ENCODE measurements around the gene PTPRN2.

The PTPRN2 gene

DNA sequence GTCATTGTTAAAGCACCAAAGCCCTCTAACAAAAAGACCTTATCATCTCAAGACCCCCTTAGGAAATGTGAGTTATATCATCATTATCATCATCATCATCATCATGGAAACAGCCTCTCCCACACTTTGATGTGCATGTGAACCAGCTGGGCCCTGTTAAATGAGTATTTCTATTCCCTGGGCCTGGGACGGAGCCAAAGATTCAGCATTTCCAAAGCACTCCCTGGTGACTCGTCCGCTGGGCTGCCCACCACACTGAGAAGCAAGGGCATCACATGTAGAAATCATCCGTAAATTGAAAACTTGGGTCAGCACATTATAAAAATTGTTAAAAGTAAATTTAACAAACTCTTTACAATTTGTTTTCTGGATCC is 88.6 kb downstream of the PTPRN2 start:
- H3K36me3 Mint-ChIP-seq: no peaks in the 10 kb centered on the region
- H3K27ac Mint-ChIP-seq: no peak overlapping the region
- no peaks in the 10 kb centered on the region for H3K9me3 Mint-ChIP-seq
- H3K4me3 Mint-ChIP-seq: no peak overlapping the region
- DNase-seq: no peak
- no peaks in the 10 kb centered on the region for H3K4me1 Mint-ChIP-seq
- CTCF ChIA-PET: no interaction called here
- no peaks in the 10 kb centered on the region for H3K27me3 Mint-ChIP-seq

DNA sequence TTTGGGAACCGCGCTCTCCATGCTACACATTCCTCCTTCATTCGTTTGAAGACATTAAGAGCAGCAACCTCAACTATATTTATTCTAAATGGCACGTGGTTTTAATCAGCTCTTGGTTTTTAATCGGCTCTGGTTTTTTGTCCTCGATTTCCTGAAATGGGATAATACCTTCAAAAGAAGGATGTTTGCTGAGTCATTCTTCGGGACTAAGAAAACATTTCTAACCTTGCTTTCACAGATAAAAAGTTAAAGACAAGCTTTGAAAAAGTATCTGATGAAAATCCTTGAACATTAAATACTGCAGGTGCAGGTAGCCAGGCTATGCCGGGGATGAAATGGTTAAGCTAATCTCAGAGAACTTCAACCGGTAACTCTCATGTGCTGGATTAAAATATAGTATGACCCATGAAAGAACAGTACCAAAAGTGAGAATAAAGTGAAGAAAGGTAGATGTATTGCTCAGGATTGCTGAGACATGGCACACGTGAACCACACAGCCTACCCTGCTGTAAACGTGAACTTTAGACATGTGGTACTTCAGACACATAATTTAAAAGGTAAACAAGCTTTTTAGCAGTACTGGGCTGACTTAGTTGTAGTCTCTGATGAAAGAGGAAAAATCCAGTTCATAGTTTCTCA is 89.1 kb downstream of the PTPRN2 start:
- Mint-ChIP-seq H3K9me3 (no peaks in the 10 kb centered on the region), H3K27me3 (no peaks in the 10 kb centered on the region), H3K4me1 (no peaks in the 10 kb centered on the region), H3K27ac (no peak overlapping the region), H3K36me3 (no peaks in the 10 kb centered on the region), H3K4me3 (no peak overlapping the region)
- CTCF ChIA-PET: no interaction called here
- no peak for DNase-seq

DNA sequence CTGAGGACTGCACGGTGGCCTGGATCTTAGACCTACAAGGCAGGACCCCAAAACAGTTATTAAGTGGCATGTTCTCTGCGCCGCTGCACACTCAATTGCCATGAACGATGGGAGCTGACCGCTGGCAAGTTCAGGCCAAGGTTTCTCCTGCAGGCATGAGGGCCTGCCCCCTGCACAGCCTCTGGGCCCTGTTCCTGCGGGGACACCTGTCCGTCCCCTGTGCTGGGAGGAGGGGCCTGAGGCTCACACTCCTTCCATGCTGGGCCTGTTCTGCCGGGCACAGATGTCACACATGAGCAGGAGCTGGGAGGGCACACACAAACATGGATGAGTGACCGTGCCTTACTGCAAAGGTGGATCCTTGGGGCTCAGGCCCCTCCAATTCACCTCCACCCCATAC is 90.0 kb downstream of the PTPRN2 start:
- Mint-ChIP-seq H3K4me1 (no peaks in the 10 kb centered on the region), H3K9me3 (no peaks in the 10 kb centered on the region), H3K27me3 (no peaks in the 10 kb centered on the region), H3K27ac (no peak overlapping the region), H3K36me3 (no peaks in the 10 kb centered on the region), H3K4me3 (no peak overlapping the region)
- DNase-seq: no peak
- CTCF ChIA-PET: no interaction called here

DNA sequence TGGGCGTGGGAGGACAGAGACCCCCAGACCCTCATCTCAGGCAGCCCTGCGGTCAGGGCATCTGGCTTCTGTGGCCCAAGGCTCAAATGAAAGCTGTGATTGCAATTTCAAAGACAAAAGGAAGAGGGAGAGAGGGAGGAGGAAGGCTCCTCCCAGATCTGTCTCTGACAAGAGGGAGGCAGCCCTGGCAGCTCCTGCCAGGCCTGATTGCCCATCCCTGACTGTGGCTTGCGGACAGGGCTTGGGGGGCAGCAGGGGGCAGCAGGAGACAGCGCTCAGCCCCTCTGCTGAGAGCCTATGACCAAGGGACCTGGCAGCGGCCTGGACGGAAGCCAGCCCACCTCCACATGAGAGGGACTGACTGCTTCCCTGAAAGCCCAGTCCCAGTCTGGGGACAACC is 91.8 kb downstream of the PTPRN2 start:
- Mint-ChIP-seq H3K4me1 (no peaks in the 10 kb centered on the region), H3K27me3 (no peaks in the 10 kb centered on the region), H3K9me3 (no peaks in the 10 kb centered on the region), H3K4me3 (no peak overlapping the region), H3K36me3 (no peaks in the 10 kb centered on the region), H3K27ac (no peak overlapping the region)
- CTCF ChIA-PET: no interaction called here
- DNase-seq: no peak

DNA sequence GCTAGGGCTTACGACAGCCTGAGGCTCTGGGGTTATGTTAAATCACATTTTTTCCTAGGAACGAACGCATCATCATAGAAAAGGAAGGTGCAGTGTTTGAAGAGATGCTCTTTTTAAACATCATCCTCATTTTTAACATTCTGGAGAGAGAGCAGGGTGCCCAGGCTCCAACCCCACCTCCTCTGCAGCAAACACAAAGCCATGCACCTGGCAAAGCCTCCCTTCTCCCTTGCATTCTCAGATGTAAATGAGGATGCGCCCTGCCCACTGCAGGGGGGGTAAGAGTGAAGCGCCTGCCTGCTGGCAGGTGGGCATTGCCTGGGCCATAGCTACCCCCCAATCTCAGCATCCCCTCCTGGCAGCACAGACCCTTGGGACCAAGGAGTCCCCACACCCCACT is 92.4 kb downstream of the PTPRN2 start:
- CTCF ChIA-PET: no interaction called here
- Mint-ChIP-seq H3K4me1 (no peaks in the 10 kb centered on the region), H3K27me3 (no peaks in the 10 kb centered on the region), H3K36me3 (no peaks in the 10 kb centered on the region), H3K27ac (no peak overlapping the region), H3K4me3 (no peak overlapping the region), H3K9me3 (no peaks in the 10 kb centered on the region)
- no peak for DNase-seq

DNA sequence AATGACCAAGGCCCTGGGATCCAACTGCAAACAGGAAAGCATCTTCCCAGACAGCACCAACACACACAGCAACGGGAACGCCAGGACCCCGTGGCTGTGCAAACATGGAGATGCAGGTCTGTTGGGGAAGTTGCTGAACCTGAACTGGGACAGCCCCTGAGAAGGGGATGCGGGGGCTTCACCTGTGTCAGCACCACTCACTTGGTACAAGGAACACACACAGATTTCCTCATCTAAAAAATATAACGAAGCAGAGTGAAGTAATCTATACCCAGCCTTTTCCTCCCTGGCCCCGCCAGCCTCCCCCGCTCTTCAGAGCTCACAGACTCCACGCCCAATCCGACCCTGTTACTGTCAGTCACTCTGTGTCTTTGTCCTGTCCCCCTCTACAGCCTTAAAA is 93.0 kb downstream of the PTPRN2 start:
- no peak for DNase-seq
- CTCF ChIA-PET: interaction anchor here (1.3 kb wide), 1 partner anchor 482 kb away, joined by 5 read pairs; no protein-coding TSS in a partner anchor
- H3K9me3 Mint-ChIP-seq: no peaks in the 10 kb centered on the region
- no peaks in the 10 kb centered on the region for H3K27me3 Mint-ChIP-seq
- no peak overlapping the region for H3K27ac Mint-ChIP-seq
- H3K4me1 Mint-ChIP-seq: no peaks in the 10 kb centered on the region
- H3K36me3 Mint-ChIP-seq: no peaks in the 10 kb centered on the region
- no peak overlapping the region for H3K4me3 Mint-ChIP-seq

DNA sequence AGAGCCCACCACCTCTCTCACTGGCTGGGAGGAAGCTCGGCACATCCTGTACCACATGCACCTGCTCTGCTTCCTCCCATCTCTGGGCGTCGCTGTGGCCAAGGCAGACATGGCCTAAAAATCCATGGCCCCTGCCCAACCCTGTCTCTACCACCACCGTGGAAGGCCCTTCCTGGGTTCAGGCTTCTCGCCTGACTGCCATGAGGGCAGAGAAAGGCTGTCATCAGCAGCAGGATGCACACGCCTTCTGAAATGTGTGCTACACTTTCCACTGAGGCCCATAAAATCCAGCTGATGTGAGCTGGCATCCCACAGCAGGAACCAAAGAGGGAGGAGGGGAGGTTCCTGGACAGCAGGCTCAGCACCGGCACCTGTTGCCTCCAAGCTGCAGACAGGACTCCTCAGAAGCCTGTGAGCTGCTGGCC is 93.4 kb downstream of the PTPRN2 start:
- H3K4me1 Mint-ChIP-seq: no peaks in the 10 kb centered on the region
- H3K4me3 Mint-ChIP-seq: no peak overlapping the region
- no peaks in the 10 kb centered on the region for H3K27me3 Mint-ChIP-seq
- no peak overlapping the region for H3K27ac Mint-ChIP-seq
- CTCF ChIA-PET: interaction anchor here (1.3 kb wide), 1 partner anchor 483 kb away, joined by 5 read pairs; no protein-coding TSS in a partner anchor
- no peaks in the 10 kb centered on the region for H3K36me3 Mint-ChIP-seq
- DNase-seq: no peak
- no peaks in the 10 kb centered on the region for H3K9me3 Mint-ChIP-seq

DNA sequence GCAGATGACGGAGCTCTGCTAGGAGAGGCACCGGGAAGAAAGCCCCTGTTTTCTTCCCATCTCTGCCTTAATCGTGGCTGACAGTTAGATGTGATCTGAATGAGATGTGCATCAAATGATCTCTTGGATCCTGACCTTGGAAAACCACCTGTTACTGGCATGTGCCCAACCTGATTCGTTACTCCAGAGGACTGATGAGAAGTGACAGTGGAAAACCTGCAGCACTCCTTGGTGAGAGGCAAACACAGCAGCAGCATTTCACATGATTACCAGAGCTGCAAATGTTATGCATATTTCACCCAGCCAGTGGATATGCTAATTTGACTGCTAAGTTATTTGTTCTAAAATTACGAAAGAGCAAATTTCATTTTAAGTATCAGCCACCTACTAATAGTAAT is 95.3 kb downstream of the PTPRN2 start:
- Mint-ChIP-seq H3K9me3 (no peaks in the 10 kb centered on the region), H3K4me1 (no peaks in the 10 kb centered on the region), H3K27me3 (no peaks in the 10 kb centered on the region), H3K36me3 (no peaks in the 10 kb centered on the region), H3K27ac (no peak overlapping the region), H3K4me3 (no peak overlapping the region)
- CTCF ChIA-PET: no interaction called here
- no peak for DNase-seq

DNA sequence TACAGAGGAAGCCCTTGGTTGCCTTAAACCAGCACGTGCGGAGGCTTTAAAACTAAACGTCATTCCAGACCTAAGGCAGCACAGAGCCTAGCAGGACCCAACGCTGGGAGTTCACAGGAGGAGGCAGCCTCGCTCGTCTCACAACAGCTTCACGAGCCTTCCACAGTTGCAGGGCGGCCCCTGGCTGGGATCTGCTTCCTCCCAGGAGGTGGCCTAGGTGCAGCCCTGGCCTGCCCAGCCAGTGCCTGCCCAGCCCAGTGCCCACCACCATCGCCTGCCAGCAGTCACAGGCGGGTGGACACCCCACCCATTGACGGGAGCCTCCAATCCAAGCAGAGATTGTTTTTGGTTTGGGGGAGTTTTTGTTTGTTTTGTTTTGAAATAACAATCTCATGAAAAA is 96.5 kb downstream of the PTPRN2 start:
- Mint-ChIP-seq H3K4me3 (no peak overlapping the region), H3K9me3 (no peaks in the 10 kb centered on the region), H3K4me1 (no peaks in the 10 kb centered on the region), H3K36me3 (no peaks in the 10 kb centered on the region), H3K27me3 (no peaks in the 10 kb centered on the region), H3K27ac (no peak overlapping the region)
- CTCF ChIA-PET: no interaction called here
- no peak for DNase-seq

DNA sequence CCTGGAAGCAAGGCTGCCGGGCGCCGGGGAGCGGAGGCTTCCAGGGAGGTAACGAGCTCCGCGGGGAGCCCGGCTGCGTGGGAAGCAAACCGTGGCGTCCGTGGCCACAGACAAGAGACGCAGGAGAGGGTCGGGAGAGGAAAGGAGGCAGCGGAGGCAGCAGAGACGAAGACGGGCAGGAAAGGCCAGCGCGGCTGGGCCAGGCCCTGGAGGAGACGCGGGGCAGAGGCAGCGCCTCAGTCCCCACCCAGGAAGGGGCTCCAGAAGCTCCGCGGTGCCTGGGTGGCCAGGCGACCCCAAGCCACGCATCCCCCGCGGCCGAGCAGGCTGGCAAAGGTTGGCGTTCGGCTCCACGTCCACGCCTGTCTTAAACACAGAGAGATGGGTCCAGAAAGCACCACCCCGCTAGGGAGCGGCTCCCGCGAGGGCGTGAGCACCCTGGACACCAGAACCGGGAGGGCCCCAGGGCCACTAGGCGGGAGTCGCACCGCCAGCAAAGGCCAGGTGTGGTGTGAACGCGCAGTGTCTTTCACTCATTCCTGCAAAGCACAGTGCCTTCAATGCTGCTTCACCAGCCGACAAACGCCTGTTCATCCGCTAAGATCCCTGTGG is 97.3 kb downstream of the PTPRN2 start:
- Mint-ChIP-seq H3K4me1 (no peaks in the 10 kb centered on the region), H3K9me3 (no peaks in the 10 kb centered on the region), H3K36me3 (no peaks in the 10 kb centered on the region), H3K27ac (no peak overlapping the region), H3K27me3 (no peaks in the 10 kb centered on the region), H3K4me3 (no peak overlapping the region)
- CTCF ChIA-PET: no interaction called here
- DNase-seq: no peak

DNA sequence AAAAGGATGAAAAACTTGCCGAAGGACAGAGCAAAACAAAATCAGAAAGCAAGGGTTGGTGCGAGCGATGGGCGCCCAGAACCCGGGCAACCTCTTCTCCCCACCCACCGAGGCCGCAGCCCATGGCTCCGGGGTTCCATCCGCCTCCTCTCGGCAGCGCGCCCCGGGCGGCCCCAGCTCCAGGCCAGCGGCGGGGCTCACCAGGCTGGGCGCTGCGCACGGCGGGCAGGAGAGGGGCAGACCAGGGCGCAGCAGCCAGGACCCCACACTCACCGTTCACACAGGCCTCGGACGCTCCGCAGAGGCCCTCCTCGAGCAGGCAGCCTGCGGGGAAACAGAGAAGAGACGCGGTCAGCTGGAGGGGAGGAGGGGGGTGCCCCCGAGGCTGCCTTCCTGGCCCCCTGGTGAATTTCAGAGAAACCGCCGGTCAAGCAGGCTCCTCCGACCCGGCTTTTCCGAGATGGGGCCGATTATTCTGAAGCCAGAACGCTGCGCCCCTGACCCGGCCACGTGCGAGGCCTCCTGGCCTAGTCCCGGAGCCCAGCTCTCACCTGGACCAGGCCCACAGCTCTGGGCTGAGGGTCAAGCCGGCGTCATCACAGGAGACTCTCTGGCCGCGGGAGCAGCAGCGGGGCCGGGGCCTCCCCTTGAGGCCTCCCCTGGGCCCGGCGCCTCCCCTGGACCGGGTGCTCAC is 98.0 kb downstream of the PTPRN2 start:
- no peak for DNase-seq
- no peak overlapping the region for H3K27ac Mint-ChIP-seq
- H3K27me3 Mint-ChIP-seq: no peaks in the 10 kb centered on the region
- no peaks in the 10 kb centered on the region for H3K9me3 Mint-ChIP-seq
- CTCF ChIA-PET: no interaction called here
- no peak overlapping the region for H3K4me3 Mint-ChIP-seq
- H3K4me1 Mint-ChIP-seq: no peaks in the 10 kb centered on the region
- H3K36me3 Mint-ChIP-seq: no peaks in the 10 kb centered on the region

DNA sequence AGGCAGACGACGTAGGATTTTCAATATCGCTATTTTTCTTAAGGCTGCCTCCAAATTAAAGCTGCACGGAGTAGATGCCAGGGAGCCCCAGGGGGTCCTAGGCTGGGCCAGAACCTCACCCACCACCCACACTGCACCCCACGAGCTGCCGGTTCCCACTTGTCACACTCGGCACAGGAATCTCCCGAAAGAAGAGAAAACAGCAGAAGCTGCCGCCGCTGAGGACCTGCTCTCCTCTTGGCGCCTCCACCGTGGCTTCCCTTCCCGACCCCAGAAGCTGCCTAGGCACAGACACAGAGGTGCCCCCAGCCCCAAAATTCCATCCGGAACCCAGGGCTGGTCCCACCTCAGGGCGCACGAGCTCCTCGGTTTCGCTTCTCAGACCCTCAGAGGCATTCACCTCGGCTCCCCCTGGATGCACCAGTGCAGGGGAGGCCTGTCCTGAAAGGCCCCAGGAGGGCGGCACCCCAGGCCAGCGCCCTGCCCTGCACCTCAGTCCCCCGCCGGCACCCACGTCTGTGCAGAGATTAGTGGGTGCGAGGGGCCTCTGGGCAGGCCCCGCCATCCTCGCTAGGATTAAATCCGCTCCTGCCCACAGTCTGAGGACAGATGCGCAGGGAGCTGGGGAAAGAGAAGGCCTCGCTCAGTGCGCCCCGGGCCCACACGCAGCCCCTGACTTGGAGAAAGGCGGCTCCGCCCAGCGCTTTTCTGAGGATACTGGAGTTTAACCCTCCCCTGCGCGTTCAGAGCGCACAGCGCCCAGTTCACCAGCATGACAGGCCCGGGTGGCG is 99.2 kb downstream of the PTPRN2 start:
- H3K27me3 Mint-ChIP-seq: no peaks in the 10 kb centered on the region
- no peaks in the 10 kb centered on the region for H3K36me3 Mint-ChIP-seq
- no peaks in the 10 kb centered on the region for H3K4me1 Mint-ChIP-seq
- no peak overlapping the region for H3K27ac Mint-ChIP-seq
- CTCF ChIA-PET: no interaction called here
- no peak overlapping the region for H3K4me3 Mint-ChIP-seq
- DNase-seq: no peak
- H3K9me3 Mint-ChIP-seq: no peaks in the 10 kb centered on the region

DNA sequence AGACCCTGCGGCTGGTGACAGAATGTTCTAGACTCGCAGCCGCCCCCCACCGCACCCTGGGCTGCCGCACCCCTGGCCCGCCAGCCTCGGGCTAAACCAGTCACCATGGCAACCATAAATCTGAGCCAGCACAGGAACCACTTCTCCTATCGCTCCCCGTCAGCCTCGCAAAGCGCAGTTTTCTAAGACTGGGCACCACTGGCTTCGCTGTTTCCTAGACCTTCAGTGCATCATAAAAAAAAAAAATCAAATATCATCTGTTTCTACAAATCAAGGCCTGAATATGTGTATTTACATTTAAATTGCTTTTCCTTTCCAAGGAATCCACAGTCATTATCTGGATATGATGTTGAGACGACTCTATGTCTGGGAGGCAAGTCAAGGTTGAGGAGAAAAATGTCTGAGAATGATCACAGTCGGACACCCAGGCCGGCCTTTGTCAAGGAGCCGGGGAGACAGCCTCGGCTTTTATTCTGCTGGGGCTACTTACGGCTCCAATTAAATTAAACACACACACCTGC is 99.9 kb downstream of the PTPRN2 start:
- DNase-seq: no peak
- Mint-ChIP-seq H3K4me3 (no peak overlapping the region), H3K36me3 (no peaks in the 10 kb centered on the region)

DNA sequence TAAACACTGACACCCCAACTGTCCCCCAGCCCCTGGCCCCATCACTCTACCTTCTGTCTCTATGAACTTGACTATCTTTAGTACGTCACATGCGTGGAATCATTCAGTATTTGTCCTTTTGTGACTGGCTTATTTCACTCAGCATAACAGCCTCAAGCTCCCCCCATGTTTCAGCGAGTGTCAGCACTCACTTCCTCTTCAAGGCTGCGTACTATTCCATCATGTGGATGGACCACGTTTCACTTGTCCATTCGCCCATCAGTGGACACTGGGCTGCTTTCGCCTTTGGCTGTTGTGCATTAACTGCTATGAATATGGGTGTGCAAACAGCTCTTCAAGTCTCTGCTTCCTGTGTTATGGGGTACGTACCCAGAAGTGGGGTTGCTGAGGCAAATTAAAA is 100.7 kb downstream of the PTPRN2 start:
- no peak overlapping the region for H3K4me3 Mint-ChIP-seq
- no peak for DNase-seq
- CTCF ChIA-PET: no interaction called here
- H3K9me3 Mint-ChIP-seq: no peaks in the 10 kb centered on the region
- H3K4me1 Mint-ChIP-seq: no peaks in the 10 kb centered on the region
- H3K27ac Mint-ChIP-seq: no peak overlapping the region
- no peaks in the 10 kb centered on the region for H3K27me3 Mint-ChIP-seq
- no peaks in the 10 kb centered on the region for H3K36me3 Mint-ChIP-seq

More for the DNA sequence above, 99.9 kb downstream of the PTPRN2 start:
- no peak overlapping the region for H3K27ac Mint-ChIP-seq
- no peaks in the 10 kb centered on the region for H3K9me3 Mint-ChIP-seq
- H3K4me1 Mint-ChIP-seq: no peaks in the 10 kb centered on the region
- H3K27me3 Mint-ChIP-seq: no peaks in the 10 kb centered on the region
- CTCF ChIA-PET: no interaction called here

Data from activated naive CD4-positive, alpha-beta T cell treated with anti-CD3 and anti-CD28 coated beads, Interleukin-2, amount 10 ng/mL, durations not matched to agents 7 days and 5 days (primary cell).